ENCODE results near the gene USP3. TPM values are rescaled to one million over a fixed set of nuclear protein-coding genes. Genes with fewer than 3 reads are reported as not detected.

The USP3 gene
- total and polyA plus RNA-seq, 9 of the 15 experiments (the other 6 are each of a cell fraction or from before 2014, with no cell fraction given) = 17.3 to 54.3 (median 34.8) TPM

- TF ChIP-seq CHD7 (IDR thresholded peaks at IDR 0.05; ENCODE audit: low read depth, low read length) = no peak
- TF ChIP-seq RREB1 (CRISPR knock-in tag; IDR thresholded peaks at IDR 0.05) = no peak
- TF ChIP-seq ZNF24 (IDR thresholded peaks at IDR 0.05) = no peak
- no peak for TF ChIP-seq EHMT2 (IDR thresholded peaks at IDR 0.05)
- TF ChIP-seq ZNF764 (CRISPR knock-in tag; IDR thresholded peaks at IDR 0.05; ENCODE audit: low read depth) = no peak
- TF ChIP-seq, protein P1, sequence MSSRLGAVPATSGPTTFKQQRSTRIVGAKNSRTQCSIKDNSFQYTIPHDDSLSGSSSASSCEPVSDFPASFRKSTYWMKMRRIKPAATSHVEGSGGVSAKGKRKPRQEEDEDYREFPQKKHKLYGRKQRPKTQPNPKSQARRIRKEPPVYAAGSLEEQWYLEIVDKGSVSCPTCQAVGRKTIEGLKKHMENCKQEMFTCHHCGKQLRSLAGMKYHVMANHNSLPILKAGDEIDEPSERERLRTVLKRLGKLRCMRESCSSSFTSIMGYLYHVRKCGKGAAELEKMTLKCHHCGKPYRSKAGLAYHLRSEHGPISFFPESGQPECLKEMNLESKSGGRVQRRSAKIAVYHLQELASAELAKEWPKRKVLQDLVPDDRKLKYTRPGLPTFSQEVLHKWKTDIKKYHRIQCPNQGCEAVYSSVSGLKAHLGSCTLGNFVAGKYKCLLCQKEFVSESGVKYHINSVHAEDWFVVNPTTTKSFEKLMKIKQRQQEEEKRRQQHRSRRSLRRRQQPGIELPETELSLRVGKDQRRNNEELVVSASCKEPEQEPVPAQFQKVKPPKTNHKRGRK (tag; IDR thresholded peaks at IDR 0.05) = no peak
- no peak for TF ChIP-seq ZNF23 (CRISPR knock-in tag; IDR thresholded peaks at IDR 0.05)
Observed at GRCh38 chr15:63604281-63604680, 99.9 kb downstream of the USP3 start (continued).

Data from K562 (cell line).